ENCODE measurements around the gene LAMB1. TPM values are rescaled to one million over a fixed set of nuclear protein-coding genes. Genes with fewer than 3 reads are reported as not detected.
"Not testable (repeated sequence)": the region's sequence is repeated elsewhere in the genome, so short reads cannot be mapped to it uniquely, and the experiment has no call there.

Gene LAMB1
- total RNA-seq, 1 donor from 2014 or later = 30.2 TPM

GRCh38 chr7:107890493-107890961, 112.4 kb downstream of the LAMB1 start:
- peak; percentile 33 for DNase-seq (ENCODE audit: low spot score in 2 of 2)

DNA sequence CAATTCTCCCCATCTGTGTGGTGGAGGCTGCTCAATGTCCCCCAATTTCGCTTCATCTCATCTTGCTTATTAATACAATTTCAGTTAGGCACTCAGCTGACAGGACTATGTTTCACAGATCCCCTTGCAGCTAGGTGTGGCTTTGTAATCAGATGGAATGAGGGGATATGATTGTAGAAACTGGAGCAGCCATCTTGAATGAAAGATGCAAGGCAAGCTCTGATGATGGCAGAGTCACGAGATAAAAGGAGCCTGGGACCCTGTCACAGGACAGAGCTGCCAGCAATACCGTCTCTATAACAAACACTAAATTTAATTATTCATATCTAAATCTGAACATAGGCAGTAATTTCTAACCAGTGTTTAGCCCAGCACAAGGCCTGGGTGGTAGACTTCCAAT, 113.0 kb downstream of the LAMB1 start:
- DNase-seq (ENCODE audit: low spot score in 2 of 2) (no peak), FAIRE-seq (no peak)

More at GRCh38 chr7:107890493-107890961, 112.4 kb downstream of the LAMB1 start:
- FAIRE-seq = no peak

GRCh38 chr7:107887827-107888226, 115.1 kb downstream of the LAMB1 start:
- FAIRE-seq; DNase-seq (ENCODE audit: low spot score in 2 of 2): not testable (repeated sequence)

- no peak for DNase-seq (ENCODE audit: low spot score in 2 of 2)
- no peak for FAIRE-seq
These were observed 118.7 kb downstream of the LAMB1 start for GRCh38 chr7:107884066-107884818.

- DNase-seq (ENCODE audit: low spot score in 2 of 2) = no peak
These were observed 120.2 kb downstream of the LAMB1 start for GRCh38 chr7:107882766-107883165.

GRCh38 chr7:107879400-107880035, 123.4 kb downstream of the LAMB1 start:
- DNase-seq (ENCODE audit: low spot score in 2 of 2) (peak in 1 of 2 donors; percentile 50), FAIRE-seq (peak; percentile 10)

More at GRCh38 chr7:107882766-107883165, 120.2 kb downstream of the LAMB1 start:
- FAIRE-seq = no peak

DNA sequence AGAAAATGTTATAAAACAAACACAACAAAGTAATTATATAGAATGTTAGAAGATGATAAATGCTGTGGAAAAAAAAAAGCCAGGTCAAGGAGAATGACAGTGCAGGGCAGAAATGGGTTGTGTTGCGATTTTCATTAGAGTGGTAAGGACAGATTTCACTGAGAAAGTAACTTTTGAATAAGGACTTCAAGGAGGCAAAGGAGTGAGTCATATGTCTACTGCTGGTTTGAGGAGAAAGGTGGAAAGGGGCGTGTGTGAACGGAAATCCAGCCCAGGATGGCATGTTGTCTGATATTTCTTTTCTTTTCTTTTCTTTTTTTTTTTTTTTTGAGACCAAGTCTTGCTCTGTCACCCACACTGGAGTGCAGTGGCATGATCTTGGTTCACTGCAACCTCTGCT, 124.3 kb downstream of the LAMB1 start:
- DNase-seq (ENCODE audit: low spot score in 2 of 2) = no peak
- FAIRE-seq = no peak

GRCh38 chr7:107877731-107878382, 125.1 kb downstream of the LAMB1 start:
- FAIRE-seq (no peak), DNase-seq (ENCODE audit: low spot score in 2 of 2) (no peak)

- no peak for FAIRE-seq
- DNase-seq (ENCODE audit: low spot score in 2 of 2) = no peak
These were observed 126.0 kb downstream of the LAMB1 start for GRCh38 chr7:107876916-107877315.

DNA sequence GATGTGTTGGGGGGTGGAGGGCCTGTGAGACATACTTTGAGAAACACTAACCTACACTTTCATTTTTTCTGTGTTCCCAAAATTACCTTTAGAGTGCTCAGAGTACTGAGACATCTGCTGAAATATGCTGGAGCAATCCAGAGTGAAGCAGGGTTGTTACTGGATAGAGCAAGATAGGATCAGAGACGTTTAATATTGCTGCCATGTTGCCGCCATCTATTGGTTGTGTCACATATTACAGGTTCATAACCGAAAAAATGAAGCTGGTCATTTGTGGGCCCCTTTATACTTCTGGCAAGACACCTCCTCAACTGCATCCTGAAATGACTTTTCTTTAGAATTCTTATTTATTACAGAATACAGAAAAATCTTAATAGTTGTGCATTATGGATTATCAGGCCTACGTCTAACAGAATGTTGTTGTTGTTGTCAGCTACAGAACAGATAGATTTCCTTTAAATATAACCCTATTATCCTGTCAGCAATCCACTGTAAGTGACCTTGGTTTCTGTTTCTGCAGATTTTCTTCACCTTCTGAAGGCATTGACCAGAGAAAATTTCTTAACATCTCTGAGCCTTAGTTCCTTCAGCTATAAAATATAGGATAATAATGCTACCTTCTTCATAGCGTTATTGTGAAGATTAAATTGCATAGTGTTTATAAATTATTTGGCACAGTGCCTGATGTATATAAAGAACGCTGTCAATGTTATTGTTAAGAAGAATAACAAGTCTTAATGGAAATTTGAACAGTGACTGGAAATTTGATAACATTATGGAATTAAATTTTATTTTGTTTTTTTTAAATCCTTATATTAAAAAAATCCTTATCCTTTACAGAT, 128.1 kb downstream of the LAMB1 start:
- DNase-seq (ENCODE audit: low spot score in 2 of 2) = peak in 1 of 2 donors; percentile 46

DNA sequence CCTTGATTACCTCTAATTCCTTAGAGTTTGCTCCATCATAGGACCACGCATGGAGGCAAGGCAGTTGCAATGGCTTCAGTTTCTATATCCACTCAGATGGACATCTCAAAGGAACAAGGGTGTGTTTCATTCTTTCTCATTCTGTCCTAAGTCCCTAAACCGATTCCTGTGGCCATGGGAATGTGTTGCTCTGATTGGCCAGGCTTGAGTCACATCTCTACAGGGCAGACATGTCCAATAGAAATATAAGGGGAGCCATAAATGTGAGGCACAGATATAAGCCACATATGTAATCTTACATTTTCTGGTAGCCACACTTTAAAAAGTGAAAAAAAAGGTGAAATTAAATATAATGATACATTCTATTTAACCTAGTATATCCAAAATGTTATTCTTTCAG, 128.8 kb downstream of the LAMB1 start:
- DNase-seq (ENCODE audit: low spot score in 2 of 2) = no peak
- no peak for FAIRE-seq

More for the DNA sequence above, 128.1 kb downstream of the LAMB1 start:
- FAIRE-seq = no peak

Small RNA genes lying within 50 kb of the gene (small RNA-seq; reads per million reads assigned to genes)
- gene RF00012 = not detected

Other genes starting within 250 kb of the LAMB1 start
- gene SLC26A3, start 199.9 kb downstream of the LAMB1 start, total RNA-seq = not detected
- 54.6 TPM for gene DLD, start 112.0 kb downstream of the LAMB1 start, total RNA-seq
- gene LAMB4, start 127.2 kb upstream of the LAMB1 start, total RNA-seq = 0.82 TPM

All from frontal cortex (tissue), 4 donors.